PC-3 (cell line): Measurements from ENCODE around the gene ATL2. TPM values are rescaled to one million over a fixed set of nuclear protein-coding genes. Genes with fewer than 3 reads are reported as not detected.
"Not testable (repeated sequence)": the region's sequence is repeated elsewhere in the genome, so short reads cannot be mapped to it uniquely, and the experiment has no call there.

ENCODE experiments used
- ATAC-seq: fragments of 200-7000 bp; cut with Tn5 transposase; 2 replicates; pipeline ENCODE4 v1.9.1; 2020; ENCODE audit warnings: mild to moderate bottlenecking, moderate library complexity
- BruUV-seq: library from RNA; stranded (reverse); fragments of 400-500 nt; replicated peaks from 2 replicates; lab custom pipeline; 2021; lab: Mats Ljungman, UMichigan
- CTCF ChIA-PET: fragments of 300-600 bp; sonication (Branson Sonifier 250); formaldehyde crosslinking; loops from one replicate; lab custom pipeline; 2022; ENCODE audit warnings: antibody characterized with exemption; lab: Charles Lee
- POLR2A ChIA-PET: fragments of 300-600 bp; sonication (Branson Sonifier 250); formaldehyde crosslinking; loops from one replicate; lab custom pipeline; 2022; ENCODE audit warnings: antibody characterized with exemption; ENCODE audit not compliant: unreplicated experiment; lab: Charles Lee
- DNase-seq: peaks from one replicate; pipeline ENCODE4 v3.0.0-alpha.2; 2015
- H2AFZ ChIP-seq: fragments of 300-600 bp; sonication (generic); 2 replicates; pipeline ENCODE4 v1.6.0; 2016; ENCODE audit warnings: antibody characterized with exemption, low read length
- H3F3A ChIP-seq: fragments of 300-600 bp; sonication (generic); one replicate; pipeline ENCODE4 v1.6.0; 2017; ENCODE audit warnings: antibody characterized with exemption, low read length, control low read depth, mild to moderate bottlenecking; ENCODE audit not compliant: unreplicated experiment
- H3K27ac ChIP-seq: fragments of 300-600 bp; sonication (generic); 2 replicates; pipeline ENCODE4 v1.5.1; 2016; ENCODE audit warnings: mild to moderate bottlenecking, low read length
- H3K27me3 ChIP-seq: fragments of 300-600 bp; sonication (generic); 2 replicates; pipeline ENCODE4 v1.6.1; 2016; ENCODE audit warnings: low read length, mixed read lengths
- H3K36me3 ChIP-seq: fragments of 300-600 bp; sonication (generic); 2 replicates; pipeline ENCODE4 v1.6.1; 2016; ENCODE audit warnings: low read depth, mixed run types, low read length, mixed read lengths
- H3K4me1 ChIP-seq: fragments of 300-600 bp; sonication (generic); 2 replicates; pipeline ENCODE4 v1.5.1; 2016; ENCODE audit warnings: low read length; ENCODE audit not compliant: insufficient read depth
- H3K4me2 ChIP-seq: fragments of 300-600 bp; sonication (generic); 2 replicates; pipeline ENCODE4 v1.6.0; 2016; ENCODE audit warnings: low read length
- H3K4me3 ChIP-seq: fragments of 300-600 bp; sonication (generic); 2 replicates; pipeline ENCODE4 v1.5.1; 2016; ENCODE audit warnings: mild to moderate bottlenecking, low read length, mixed read lengths
- H3K79me2 ChIP-seq: fragments of 300-600 bp; sonication (generic); 2 replicates; pipeline ENCODE4 v1.6.1; 2017; ENCODE audit warnings: low read length, mixed read lengths
- H3K9ac ChIP-seq: fragments of 300-600 bp; sonication (generic); 2 replicates; pipeline ENCODE4 v1.6.0; 2016; ENCODE audit warnings: mild to moderate bottlenecking, low read length
- H3K9me2 ChIP-seq: fragments of 300-600 bp; sonication (generic); replicated peaks from 2 replicates; pipeline ENCODE4 v1.6.1; 2016; ENCODE audit warnings: mixed run types, low read length, mixed read lengths
- H3K9me3 ChIP-seq: fragments of 300-600 bp; sonication (generic); 2 replicates; pipeline ENCODE4 v1.6.1; 2016; ENCODE audit warnings: low read length, mixed read lengths
- H4K20me1 ChIP-seq: fragments of 300-600 bp; sonication (generic); 2 replicates; pipeline ENCODE4 v1.6.1; 2016; ENCODE audit warnings: low read length, mixed read lengths
- EZH2 ChIP-seq: fragments of 300-600 bp; sonication (generic); IDR thresholded peaks from one replicate; pipeline ENCODE4 v1.6.1; 2017; ENCODE audit warnings: antibody characterized with exemption, mild to moderate bottlenecking, low read length; ENCODE audit not compliant: unreplicated experiment
- EZH2phosphoT487 ChIP-seq: fragments of 300-600 bp; sonication (generic); IDR thresholded peaks from 2 replicates; pipeline ENCODE4 v1.6.1; 2018; ENCODE audit warnings: mild to moderate bottlenecking, antibody characterized with exemption, low read length, borderline replicate concordance
- intact Hi-C: fragments of 100-400 bp; cut with micrococcal nuclease; formaldehyde crosslinking; loops from 2 replicates; pipeline ENCODE4 v1.9.0; 2023
- total RNA-seq: library from RNA; depleted of rRNA; stranded (reverse); fragments of >200 nt; gene quantifications from 2 replicates; pipeline ENCODE4 v1.2.3, GENCODE V29; 2014
- TF ChIP-seq, protein P1 (sequence below): fragments of 300-600 bp; sonication (generic); conservative IDR thresholded peaks from 2 replicates; pipeline ENCODE4 v1.5.1; 2017; ENCODE audit warnings: antibody characterized with exemption, low read depth, mild to moderate bottlenecking, low read length

ATL2 gene
- total RNA-seq, 1 experiment from 2014 or later = 89.4 TPM

- BruUV-seq = no TSS peak
- POLR2A ChIA-PET = no interaction called here
These were observed 95.9 kb downstream of the ATL2 start for GRCh38 chr2:38281095-38281742.

GRCh38 chr2:38279201-38279600 is 97.9 kb downstream of the ATL2 start:
- Histone ChIP-seq H3K27ac (no peak overlapping the region), H2AFZ (no peak overlapping the region), H3K9me2 (no peaks in the 10 kb centered on the region), H3K4me3 (no peak overlapping the region), H3K4me1 (0 out of 2 replicates have a peak, but pooled peaks cover under 1% of the 10 kb centered on the region), H3K4me2 (no peak overlapping the region), H3F3A (no peaks in the 10 kb centered on the region), H4K20me1 (no peaks in the 10 kb centered on the region), H3K27me3 (no peaks in the 10 kb centered on the region), H3K9me3 (no peaks in the 10 kb centered on the region), H3K36me3 (no peaks in the 10 kb centered on the region), H3K9ac (no peak overlapping the region), H3K79me2 (no peaks in the 10 kb centered on the region)
- ATAC-seq = no peak
- TF ChIP-seq EZH2 (no peak), EZH2phosphoT487 (no peak)
- TF ChIP-seq, protein P1, sequence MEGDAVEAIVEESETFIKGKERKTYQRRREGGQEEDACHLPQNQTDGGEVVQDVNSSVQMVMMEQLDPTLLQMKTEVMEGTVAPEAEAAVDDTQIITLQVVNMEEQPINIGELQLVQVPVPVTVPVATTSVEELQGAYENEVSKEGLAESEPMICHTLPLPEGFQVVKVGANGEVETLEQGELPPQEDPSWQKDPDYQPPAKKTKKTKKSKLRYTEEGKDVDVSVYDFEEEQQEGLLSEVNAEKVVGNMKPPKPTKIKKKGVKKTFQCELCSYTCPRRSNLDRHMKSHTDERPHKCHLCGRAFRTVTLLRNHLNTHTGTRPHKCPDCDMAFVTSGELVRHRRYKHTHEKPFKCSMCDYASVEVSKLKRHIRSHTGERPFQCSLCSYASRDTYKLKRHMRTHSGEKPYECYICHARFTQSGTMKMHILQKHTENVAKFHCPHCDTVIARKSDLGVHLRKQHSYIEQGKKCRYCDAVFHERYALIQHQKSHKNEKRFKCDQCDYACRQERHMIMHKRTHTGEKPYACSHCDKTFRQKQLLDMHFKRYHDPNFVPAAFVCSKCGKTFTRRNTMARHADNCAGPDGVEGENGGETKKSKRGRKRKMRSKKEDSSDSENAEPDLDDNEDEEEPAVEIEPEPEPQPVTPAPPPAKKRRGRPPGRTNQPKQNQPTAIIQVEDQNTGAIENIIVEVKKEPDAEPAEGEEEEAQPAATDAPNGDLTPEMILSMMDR = no peak
- CTCF ChIA-PET = no interaction called here
- no peak for DNase-seq
- POLR2A ChIA-PET = no interaction called here
- no TSS peak for BruUV-seq
- intact Hi-C loops = loop anchor here (10.0 kb wide), 1 partner anchor 884 kb away; no protein-coding TSS in a partner anchor

More at GRCh38 chr2:38281095-38281742, 95.9 kb downstream of the ATL2 start:
- Histone ChIP-seq H4K20me1 (no peaks in the 10 kb centered on the region), H3K4me1 (peaks cover 13% of the 10 kb centered on the region), H3K27me3 (no peaks in the 10 kb centered on the region), H3K27ac (no peak overlapping the region), H3K36me3 (no peaks in the 10 kb centered on the region), H3K79me2 (no peaks in the 10 kb centered on the region), H3K9me3 (no peaks in the 10 kb centered on the region), H3K9ac (no peak overlapping the region), H3F3A (no peaks in the 10 kb centered on the region), H2AFZ (no peak overlapping the region), H3K4me2 (no peak overlapping the region), H3K4me3 (no peak overlapping the region), H3K9me2 (no peaks in the 10 kb centered on the region)
- intact Hi-C loops = no loop called here
- ATAC-seq (no peak), DNase-seq (no peak)
- no peak for TF ChIP-seq EZH2phosphoT487
- no peak for TF ChIP-seq EZH2
- CTCF ChIA-PET = no interaction called here

GRCh38 chr2:38278117-38278438 is 99.0 kb downstream of the ATL2 start:
- H3K9me2 ChIP-seq, H3K4me1 ChIP-seq, H4K20me1 ChIP-seq, BruUV-seq, ATAC-seq, DNase-seq, H2AFZ ChIP-seq, H3K4me2 ChIP-seq, H3K9ac ChIP-seq, H3K79me2 ChIP-seq, H3F3A ChIP-seq, H3K27ac ChIP-seq, H3K27me3 ChIP-seq, H3K36me3 ChIP-seq, H3K4me3 ChIP-seq, POLR2A ChIA-PET, H3K9me3 ChIP-seq: not testable (repeated sequence)
- intact Hi-C loops = loop anchor here (10.0 kb wide), 1 partner anchor 883 kb away; no protein-coding TSS in a partner anchor
- CTCF ChIA-PET = interaction anchor here (0.6 kb wide), 1 partner anchor 402 kb away, joined by 4 read pairs; no protein-coding TSS in a partner anchor
